Lung (tissue), 12 donors: Measurements from ENCODE around the gene RHOV. TPM values are rescaled to one million over a fixed set of nuclear protein-coding genes. Genes with fewer than 3 reads are reported as not detected.

ENCODE experiments used
- ATAC-seq: fragments of 200-7000 bp; cut with Tn5 transposase; one replicate; pipeline ENCODE4 v1.9.1; 2020; ENCODE audit warnings: moderate number of reproducible peaks; ENCODE audit not compliant: insufficient read depth, low FRiP score
- DNase-seq, 3 donors: peaks; one replicate each; pipeline ENCODE4 v3.0.0-alpha.2; 2013 to 2017
- H3K27ac ChIP-seq, 2 donors: one replicate each; pipeline ENCODE4 v1.5.1; 2013; ENCODE audit warnings: mild to moderate bottlenecking in 2 of 2, moderate library complexity in 2 of 2, control low read depth in 1 of 2, inconsistent platforms in 1 of 2, low read depth in 1 of 2, low read length in 1 of 2
- H3K27me3 ChIP-seq, 3 donors: one replicate each; pipeline ENCODE4 v1.5.1; 2013; ENCODE audit warnings: low read length in 2 of 3; ENCODE audit not compliant: control insufficient read depth in 3 of 3, insufficient read depth in 3 of 3
- H3K36me3 ChIP-seq, 4 donors: one replicate each; pipeline ENCODE4 v1.5.1; 2013; ENCODE audit warnings: low read length in 4 of 4, mild to moderate bottlenecking in 1 of 4, moderate library complexity in 1 of 4; ENCODE audit not compliant: control insufficient read depth in 4 of 4, insufficient read depth in 4 of 4
- H3K4me1 ChIP-seq, 5 donors: one replicate each; pipeline ENCODE4 v1.5.1; 2013; ENCODE audit warnings: low read length in 5 of 5, mild to moderate bottlenecking in 2 of 5, moderate library complexity in 1 of 5; ENCODE audit not compliant: control insufficient read depth in 5 of 5, insufficient read depth in 5 of 5
- H3K4me3 ChIP-seq: one replicate; pipeline ENCODE4 v1.5.1; 2013; ENCODE audit warnings: mild to moderate bottlenecking, control low read depth, moderate library complexity
- H3K9ac ChIP-seq, 2 donors: one replicate each; pipeline ENCODE4 v1.5.1; 2013; ENCODE audit warnings: low read length in 2 of 2, control low read depth in 1 of 2; ENCODE audit not compliant: insufficient read depth in 1 of 2
- H3K9me3 ChIP-seq, 4 donors: one replicate each; pipeline ENCODE4 v1.5.1; 2013; ENCODE audit warnings: low read length in 3 of 4, mild to moderate bottlenecking in 1 of 4, moderate library complexity in 1 of 4; ENCODE audit not compliant: control insufficient read depth in 4 of 4, insufficient read depth in 3 of 4
- CTCF ChIP-seq: IDR thresholded peaks from 2 replicates; pipeline ENCODE4 v1.5.1; 2012; ENCODE audit warnings: mild to moderate bottlenecking; ENCODE audit errors: control extremely low read depth, extremely low read depth
- WGBS, 2 donors: extraction: QIAGEN DNeasy Blood & Tissue Kit; methylation state at CpG; one replicate each; pipeline ENCODE4 v1.1.7; 2013; 5-methylcytosine and 5-hydroxymethylcytosine counted together
- polyA plus RNA-seq, 2 donors: library from polyadenylated mRNA; stranded (reverse); fragments of 200-250 nt; gene quantifications; one replicate each; pipeline ENCODE4 v1.2.1, GENCODE V29; 2013
- total RNA-seq, 2 donors: library from RNA; depleted of rRNA in 1 of 2; stranded (reverse); fragments of >200 nt in 1 of 2; gene quantifications; one replicate each; pipeline ENCODE4 v1.2.1, GENCODE V29; 2014 to 2021
- donor health status: control.
- donor health status: control.
- donor health status: Bipolar disorder and iron deficiency.
- donor health status: healthy.
- donor health status: DM: yes; HTN: yes; CAD: no.

The RHOV gene
- total and polyA plus RNA-seq, 4 donors, result 2.1 to 8.5 (median 4.3) TPM

- no peaks in the 10 kb centered on the region for H3K9me3 ChIP-seq
- no peak for ATAC-seq
- DNase-seq, result no peak
- H3K4me1 ChIP-seq, result peaks cover 0 to 42% (median 21%) of the 10 kb centered on the region in 5 donors
- no peak for TF ChIP-seq CTCF
- H3K36me3 ChIP-seq, result no peaks in the 10 kb centered on the region
- H3K27me3 ChIP-seq, result no peaks in the 10 kb centered on the region
- peak overlapping the region in 1 of 2 donors; percentile 77 for H3K27ac ChIP-seq
- H3K9ac ChIP-seq, result no peak overlapping the region
- 92 to 96% methylated on average over 12 of the region's 12 CpGs for WGBS, 2 donors
- H3K4me3 ChIP-seq, result no peak overlapping the region
Observed at GRCh38 chr15:40914013-40914412, 40.0 kb upstream of the RHOV start.

- TF ChIP-seq CTCF, result no peak
- Histone ChIP-seq H3K4me1 (peaks cover 0 to 33% (median 29%) of the 10 kb centered on the region in 5 donors), H3K9ac (no peak overlapping the region), H3K4me3 (no peak overlapping the region), H3K9me3 (no peaks in the 10 kb centered on the region), H3K27ac (no peak overlapping the region), H3K36me3 (no peaks in the 10 kb centered on the region), H3K27me3 (no peaks in the 10 kb centered on the region)
- ATAC-seq (no peak), DNase-seq (no peak)
- 59 to 74% methylated on average over 6 of the region's 6 CpGs for WGBS, 2 donors
Observed at GRCh38 chr15:40912478-40912877, 38.4 kb upstream of the RHOV start.

- no peak for ATAC-seq
- Histone ChIP-seq H3K27me3 (no peaks in the 10 kb centered on the region), H3K27ac (no peak overlapping the region), H3K4me1 (peaks cover 0 to 41% (median 35%) of the 10 kb centered on the region in 5 donors), H3K9ac (no peak overlapping the region), H3K4me3 (no peak overlapping the region), H3K9me3 (no peaks in the 10 kb centered on the region), H3K36me3 (no peaks in the 10 kb centered on the region)
- DNase-seq, result no peak
- 79 to 83% methylated on average over 2 of the region's 2 CpGs for WGBS, 2 donors
- TF ChIP-seq CTCF, result no peak
Observed at GRCh38 chr15:40911693-40912092, 37.7 kb upstream of the RHOV start.

DNA sequence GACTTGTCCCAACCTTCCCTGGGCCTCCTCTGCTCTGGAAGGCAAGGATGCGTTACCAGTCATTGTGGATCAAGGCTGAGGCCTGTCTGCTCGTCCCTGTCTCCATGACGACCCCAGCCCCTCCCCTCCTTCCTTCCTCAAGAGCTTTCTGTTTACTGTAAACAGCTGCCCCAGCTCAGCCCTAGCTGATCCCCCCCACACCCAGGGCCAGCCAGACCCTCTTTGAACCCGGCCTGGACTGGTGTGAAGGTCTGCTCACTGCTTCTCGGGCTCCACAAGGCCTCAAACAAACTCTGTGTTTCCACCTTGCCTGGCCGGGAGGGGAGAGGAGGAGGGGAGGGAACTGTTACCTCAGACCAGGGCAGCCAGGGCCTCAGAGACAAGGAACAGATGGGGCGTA lies 37.1 kb upstream of the RHOV start:
- Histone ChIP-seq H3K9ac (no peak overlapping the region), H3K4me3 (no peak overlapping the region), H3K27ac (peak overlapping the region in 1 of 2 donors; percentile 40), H3K9me3 (no peaks in the 10 kb centered on the region), H3K4me1 (peaks cover 0 to 46% (median 37%) of the 10 kb centered on the region in 5 donors), H3K36me3 (no peaks in the 10 kb centered on the region), H3K27me3 (no peaks in the 10 kb centered on the region)
- DNase-seq, result peak; percentile 81 to 83 (median 83)
- no peak for ATAC-seq
- WGBS, 2 donors, result 44 to 50% methylated on average over 7 of the region's 7 CpGs
- no peak for TF ChIP-seq CTCF
